GM12875 (cell line): ENCODE data around the gene TMEM100.

Experiments used
- H3K4me3 ChIP-seq: one replicate; pipeline ENCODE4 v1.5.1; 2011; ENCODE audit warnings: low read depth, low read length, control low read depth
- CTCF ChIP-seq: IDR thresholded peaks from 2 replicates; pipeline ENCODE4 v1.5.1; 2011; ENCODE audit warnings: low read depth, mild to moderate bottlenecking, control low read depth, inconsistent platforms, low read length, moderate library complexity, borderline replicate concordance; ENCODE audit not compliant: insufficient read depth

Gene TMEM100

GRCh38 chr17:55694286-55694910, 28.3 kb downstream of the TMEM100 start:
- no peak for TF ChIP-seq CTCF
- H3K4me3 ChIP-seq = no peak overlapping the region

DNA sequence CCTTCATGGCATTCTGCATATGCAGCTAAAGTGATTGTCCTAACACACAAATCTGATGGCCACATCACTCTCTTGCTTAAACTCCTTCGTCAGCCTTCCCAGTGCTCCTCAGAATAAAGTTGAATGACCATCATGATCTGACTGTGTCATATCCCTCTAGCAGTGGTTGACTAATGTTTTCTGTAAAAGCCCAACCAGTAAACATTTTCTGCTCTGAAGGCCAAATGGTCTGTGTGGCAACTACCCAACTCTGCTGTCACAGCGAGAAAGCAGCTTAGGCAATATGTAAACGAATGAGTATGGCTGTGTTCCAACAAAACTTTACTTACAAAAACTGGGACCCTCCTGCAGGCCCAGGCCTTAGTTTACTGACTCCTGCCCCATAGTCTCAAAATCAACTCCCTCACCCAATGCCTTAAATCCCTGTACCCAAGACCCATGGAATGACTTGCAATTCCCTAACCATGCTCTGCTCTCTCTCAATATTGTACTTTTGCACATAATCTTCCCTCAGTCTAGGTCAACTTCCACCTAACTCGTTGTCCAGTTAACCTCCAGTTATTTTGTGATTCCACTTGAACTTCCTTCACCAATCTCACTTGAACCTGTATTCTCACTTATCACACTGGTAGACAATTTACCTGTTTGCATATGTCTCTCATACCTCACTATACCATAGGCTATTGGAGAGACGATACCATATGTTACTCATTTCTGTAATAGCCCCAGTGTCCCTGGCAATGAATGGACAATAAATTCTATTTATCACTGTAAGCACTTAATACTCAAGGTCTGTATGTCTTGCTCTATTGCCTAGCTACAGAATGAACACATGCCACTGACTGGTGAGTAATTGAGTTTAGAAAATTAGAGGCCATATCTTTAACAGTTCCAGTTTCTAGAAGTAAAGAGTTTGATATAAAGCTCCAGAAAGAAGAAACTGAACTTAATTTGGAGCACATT, 29.1 kb downstream of the TMEM100 start:
- no peak for TF ChIP-seq CTCF
- H3K4me3 ChIP-seq = no peak overlapping the region

GRCh38 chr17:55692276-55692675, 30.4 kb downstream of the TMEM100 start:
- TF ChIP-seq CTCF = no peak
- H3K4me3 ChIP-seq = no peak overlapping the region

DNA sequence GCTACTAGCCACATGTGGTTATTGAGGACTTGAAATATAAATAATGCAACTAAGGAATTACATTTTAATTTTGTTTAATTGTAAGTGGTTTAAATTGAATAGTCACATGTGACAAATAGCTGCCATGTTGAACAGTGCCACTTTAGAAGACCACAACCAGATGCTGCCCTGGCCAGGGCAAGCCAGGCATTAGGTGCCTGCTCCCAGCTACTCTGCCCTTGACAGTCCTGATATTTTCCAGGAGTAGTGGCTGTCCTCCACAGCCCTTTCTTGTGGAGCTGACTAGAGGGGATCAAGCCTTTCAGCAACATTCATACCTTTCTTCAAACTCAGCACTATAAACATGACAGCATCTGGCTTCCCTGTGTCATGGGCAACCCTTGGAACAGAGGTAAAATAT, 31.0 kb downstream of the TMEM100 start:
- no peak overlapping the region for H3K4me3 ChIP-seq
- no peak for TF ChIP-seq CTCF

GRCh38 chr17:55690105-55690508, 32.6 kb downstream of the TMEM100 start:
- no peak for TF ChIP-seq CTCF

DNA sequence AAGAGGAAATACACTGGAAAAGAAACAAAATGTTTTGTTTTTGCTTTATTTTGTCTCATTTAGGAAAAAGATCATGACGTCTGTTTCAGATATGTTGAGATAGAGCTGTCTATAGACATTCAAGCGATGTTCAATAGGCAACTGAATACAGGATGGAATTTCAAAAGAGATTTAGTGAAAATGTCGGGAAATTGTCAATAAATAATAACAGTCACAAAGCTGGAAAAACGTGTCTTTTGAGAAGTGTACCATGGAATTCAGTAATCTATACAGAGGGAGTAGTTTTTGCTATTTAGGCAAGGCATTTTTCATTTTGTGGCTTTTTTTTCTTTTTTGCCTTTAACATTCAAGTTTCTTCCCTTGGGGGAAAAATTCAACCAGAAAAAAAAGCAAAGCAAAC, 33.0 kb downstream of the TMEM100 start:
- no peak overlapping the region for H3K4me3 ChIP-seq
- TF ChIP-seq CTCF = no peak

More at GRCh38 chr17:55690105-55690508, 32.6 kb downstream of the TMEM100 start:
- H3K4me3 ChIP-seq = no peak overlapping the region
